Endothelial cell of umbilical vein (primary cell): ENCODE results near the gene CCDC69. TPM values are rescaled to one million over a fixed set of nuclear protein-coding genes. Genes with fewer than 3 reads are reported as not detected.

Experiments
- BruUV-seq: library from RNA; stranded (reverse); fragments of 400-500 nt; replicated peaks from 2 replicates; lab custom pipeline; 2021; lab: Mats Ljungman, UMichigan
- CTCF ChIA-PET: fragments of 300-600, 350-600 bp; sonication (Branson Sonifier 250); formaldehyde crosslinking; loops from one replicate; lab custom pipeline; 2021; ENCODE audit warnings: antibody characterized with exemption, inconsistent platforms; lab: Charles Lee
- POLR2A ChIA-PET: fragments of 300-600, 350-600 bp; sonication (Branson Sonifier 250); formaldehyde crosslinking; loops from one replicate; lab custom pipeline; 2021; ENCODE audit warnings: antibody characterized with exemption, inconsistent platforms; lab: Charles Lee
- DNase-seq: peaks from one replicate; pipeline ENCODE4 v3.0.0-alpha.2; 2011; ENCODE audit warnings: low read depth, low spot score
- FAIRE-seq: peaks from 2 replicates; lab custom pipeline; 2011; peaks lifted over from hg19 to GRCh38; lab: Jason Lieb, UNC
- H2AFZ ChIP-seq: 2 replicates; pipeline ENCODE4 v1.6.0; 2012; ENCODE audit warnings: low read depth, low read length, control low read depth, inconsistent platforms
- H3K27ac ChIP-seq: 2 replicates; pipeline ENCODE4 v1.5.1; 2011; ENCODE audit warnings: low read depth, mild to moderate bottlenecking, control low read depth, low read length, moderate library complexity; ENCODE audit not compliant: insufficient read depth
- H3K27me3 ChIP-seq, 2 experiments: 2 replicates each; pipeline versions ENCODE4 v1.6.0 to v1.6.1; 2011; ENCODE audit warnings: low read length in 2 of 2, mixed read lengths in 1 of 2; ENCODE audit not compliant: control insufficient read depth in 2 of 2, insufficient read depth in 2 of 2
- H3K36me3 ChIP-seq, 2 experiments: 2 replicates in 1 of 2; 3 replicates in 1 of 2; pipeline ENCODE4 v1.5.1; 2011; ENCODE audit warnings: low read length in 2 of 2, mild to moderate bottlenecking in 1 of 2, moderate library complexity in 1 of 2; ENCODE audit not compliant: control insufficient read depth in 2 of 2, insufficient read depth in 2 of 2; ENCODE audit errors: extremely low read depth in 1 of 2
- H3K4me1 ChIP-seq: 3 replicates; pipeline ENCODE4 v1.5.1; 2011; ENCODE audit warnings: mild to moderate bottlenecking, low read length; ENCODE audit not compliant: control insufficient read depth, insufficient read depth; ENCODE audit errors: extremely low read depth
- H3K4me2 ChIP-seq: 2 replicates; pipeline ENCODE4 v1.6.1; 2011; ENCODE audit warnings: low read length, control low read depth, mixed read lengths; ENCODE audit not compliant: insufficient read depth
- H3K4me3 ChIP-seq, 3 experiments: fragments of 200-600 bp in 1 of 3; sonication (generic), shearing (Covaris generic) in 1 of 3; replicated peaks in 1 of 3; 2 replicates each; pipeline ENCODE4 v1.5.1; 2011 to 2016; ENCODE audit warnings: control low read depth in 3 of 3, low read length in 3 of 3, mild to moderate bottlenecking in 2 of 3, inconsistent platforms in 1 of 3, low read depth in 1 of 3, moderate library complexity in 1 of 3; ENCODE audit not compliant: insufficient read depth in 1 of 3
- H3K79me2 ChIP-seq: 2 replicates; pipeline ENCODE4 v1.6.0; 2012; ENCODE audit warnings: low read length, inconsistent platforms; ENCODE audit not compliant: control insufficient read depth, insufficient read depth
- H3K9ac ChIP-seq: replicated peaks from 2 replicates; pipeline ENCODE3; 2011; ENCODE audit warnings: low read length, control low read depth; ENCODE audit not compliant: insufficient read depth; ENCODE audit errors: extremely low read depth
- H3K9me1 ChIP-seq: replicated peaks from 3 replicates; pipeline ENCODE4 v1.6.0; 2011; ENCODE audit warnings: mild to moderate bottlenecking, low read length; ENCODE audit not compliant: control insufficient read depth, insufficient read depth; ENCODE audit errors: extremely low read depth
- H3K9me3 ChIP-seq: replicated peaks from 2 replicates; pipeline ENCODE4 v1.5.1; 2012; ENCODE audit warnings: low read length, inconsistent platforms; ENCODE audit not compliant: control insufficient read depth, insufficient read depth
- H4K20me1 ChIP-seq: replicated peaks from 2 replicates; pipeline ENCODE3; 2011; ENCODE audit warnings: mild to moderate bottlenecking, low read length; ENCODE audit not compliant: control insufficient read depth, insufficient read depth; ENCODE audit errors: extremely low read depth
- EZH2 ChIP-seq: IDR thresholded peaks from 2 replicates; pipeline ENCODE4 v1.6.1; 2012; ENCODE audit warnings: borderline replicate concordance, low read depth, mild to moderate bottlenecking, moderate library complexity, low read length, inconsistent platforms; ENCODE audit not compliant: severe bottlenecking
- FOS ChIP-seq: IDR thresholded peaks from 2 replicates; pipeline ENCODE4 v1.6.1; 2011; ENCODE audit warnings: mild to moderate bottlenecking, low read length, moderate library complexity, borderline replicate concordance; ENCODE audit not compliant: insufficient read depth
- GATA2 ChIP-seq: IDR thresholded peaks from 2 replicates; pipeline ENCODE4 v1.7.0; 2011; ENCODE audit warnings: low read depth, mild to moderate bottlenecking, moderate library complexity, mixed read lengths, low read length; ENCODE audit not compliant: insufficient read length, insufficient read depth
- JUN ChIP-seq: IDR thresholded peaks from 2 replicates; pipeline ENCODE4 v1.6.1; 2011; ENCODE audit warnings: borderline replicate concordance, low read depth; ENCODE audit not compliant: insufficient read length, insufficient read depth
- MYC ChIP-seq: IDR thresholded peaks from one replicate; pipeline ENCODE4 v1.6.1; 2011; ENCODE audit warnings: mild to moderate bottlenecking, low read depth, low read length
- POLR2A ChIP-seq: IDR thresholded peaks from 2 replicates; pipeline ENCODE4 v1.6.1; 2012; ENCODE audit warnings: low read depth, mild to moderate bottlenecking, control low read depth, low read length
- POLR2AphosphoS5 ChIP-seq: IDR thresholded peaks from 2 replicates; pipeline ENCODE4 v1.6.1; 2012; ENCODE audit warnings: low read depth, mild to moderate bottlenecking, control low read depth, low read length, moderate library complexity; ENCODE audit not compliant: insufficient read depth
- dilution Hi-C: fragments of 300-500 bp; cut with MboI; formaldehyde crosslinking; loops from one replicate; pipeline ENCODE4 v1.15.0; 2019; ENCODE audit warnings: low sequenced_read_pairs; ENCODE audit not compliant: extremely low pct_ligation_motif_present
- intact Hi-C: fragments of 100-400 bp; cut with micrococcal nuclease; formaldehyde crosslinking; loops from one replicate; pipeline ENCODE4 v1.10.0; 2022
- polyA plus RNA-seq, 4 experiments: library from polyadenylated mRNA; depleted of rRNA in 3 of 4; stranded (reverse) in 3 of 4; unstranded in 1 of 4; fragments of >200 nt; gene quantifications; 2 replicates each; pipeline versions ENCODE4 v1.2.1 to v1.2.3, GENCODE V29; 2011 to 2012; ENCODE audit warnings: missing spikeins in 1 of 4
- total RNA-seq: library from RNA; stranded (reverse); gene quantifications from 2 replicates; pipeline ENCODE4 v1.2.3, GENCODE V29; 2021
- TF ChIP-seq, protein P1 (sequence below): IDR thresholded peaks from 2 replicates; pipeline ENCODE4 v1.6.1; 2011; ENCODE audit not compliant: insufficient read depth, insufficient read length
- TF ChIP-seq, protein P2 (sequence below), 2 donors: IDR thresholded peaks; 1 replicate in 1 of 2; 2 replicates in 1 of 2; pipeline ENCODE4 v1.5.1; 2011; ENCODE audit warnings: low read length in 2 of 2, mild to moderate bottlenecking in 2 of 2, moderate library complexity in 2 of 2, control low read depth in 1 of 2, inconsistent platforms in 1 of 2, low read depth in 1 of 2; ENCODE audit not compliant: insufficient read depth in 1 of 2; ENCODE audit errors: extremely low read depth in 1 of 2

Gene CCDC69
- total and polyA plus RNA-seq, 2 donors (not counting 3 experiments of a cell fraction or from before 2014, with no cell fraction given): 4.1 to 4.5 TPM

DNA sequence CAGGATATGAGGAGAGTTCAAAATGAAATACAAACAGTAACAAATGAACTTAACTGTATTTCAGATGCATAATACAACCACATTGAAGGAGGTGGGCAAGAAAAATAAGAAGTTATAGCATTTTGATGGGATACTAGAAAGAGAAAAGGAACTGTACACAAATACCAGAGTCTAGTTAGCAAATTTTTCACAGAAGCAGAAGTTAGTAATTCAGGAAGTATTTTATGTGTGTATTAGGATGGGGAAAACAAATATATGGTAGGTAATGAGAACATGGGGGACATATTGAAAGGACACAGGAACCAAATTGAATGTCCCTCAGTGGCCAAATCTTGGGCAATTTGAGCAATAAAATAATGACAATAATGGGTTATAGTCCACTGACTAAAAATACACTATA lies 47.4 kb upstream of the CCDC69 start:
- dilution Hi-C loops (no loop called here), intact Hi-C loops (no loop called here)
- peaks cover 0 to 10% of the 10 kb centered on the region in 2 experiments for H3K36me3 ChIP-seq
- FAIRE-seq (no peak), DNase-seq (no peak)
- no peaks in the 10 kb centered on the region for H3K79me2 ChIP-seq
- ChIA-PET POLR2A (no interaction called here), CTCF (interaction anchor here (0.7 kb wide), 1 partner anchor 45 kb away, joined by 3 read pairs; no protein-coding TSS in a partner anchor)
- TF ChIP-seq, protein P1, sequence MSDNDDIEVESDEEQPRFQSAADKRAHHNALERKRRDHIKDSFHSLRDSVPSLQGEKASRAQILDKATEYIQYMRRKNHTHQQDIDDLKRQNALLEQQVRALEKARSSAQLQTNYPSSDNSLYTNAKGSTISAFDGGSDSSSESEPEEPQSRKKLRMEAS: no peak
- no peak for TF ChIP-seq JUN
- no peak for TF ChIP-seq MYC
- no peak for TF ChIP-seq EZH2
- no peak for TF ChIP-seq POLR2A
- TF ChIP-seq GATA2: no peak
- TF ChIP-seq FOS: no peak
- TF ChIP-seq, protein P2, sequence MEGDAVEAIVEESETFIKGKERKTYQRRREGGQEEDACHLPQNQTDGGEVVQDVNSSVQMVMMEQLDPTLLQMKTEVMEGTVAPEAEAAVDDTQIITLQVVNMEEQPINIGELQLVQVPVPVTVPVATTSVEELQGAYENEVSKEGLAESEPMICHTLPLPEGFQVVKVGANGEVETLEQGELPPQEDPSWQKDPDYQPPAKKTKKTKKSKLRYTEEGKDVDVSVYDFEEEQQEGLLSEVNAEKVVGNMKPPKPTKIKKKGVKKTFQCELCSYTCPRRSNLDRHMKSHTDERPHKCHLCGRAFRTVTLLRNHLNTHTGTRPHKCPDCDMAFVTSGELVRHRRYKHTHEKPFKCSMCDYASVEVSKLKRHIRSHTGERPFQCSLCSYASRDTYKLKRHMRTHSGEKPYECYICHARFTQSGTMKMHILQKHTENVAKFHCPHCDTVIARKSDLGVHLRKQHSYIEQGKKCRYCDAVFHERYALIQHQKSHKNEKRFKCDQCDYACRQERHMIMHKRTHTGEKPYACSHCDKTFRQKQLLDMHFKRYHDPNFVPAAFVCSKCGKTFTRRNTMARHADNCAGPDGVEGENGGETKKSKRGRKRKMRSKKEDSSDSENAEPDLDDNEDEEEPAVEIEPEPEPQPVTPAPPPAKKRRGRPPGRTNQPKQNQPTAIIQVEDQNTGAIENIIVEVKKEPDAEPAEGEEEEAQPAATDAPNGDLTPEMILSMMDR (IDR thresholded peaks at IDR 0.05; ENCODE audit: extremely low read depth in 1 of 2, insufficient read depth in 1 of 2, low read depth in 1 of 2, low read length in 2 of 2): no peak
- TF ChIP-seq POLR2AphosphoS5: no peak
- H3K9ac ChIP-seq: no peak overlapping the region
- BruUV-seq: no TSS peak
- no peaks in the 10 kb centered on the region for H3K4me1 ChIP-seq
- H3K9me1 ChIP-seq: no peaks in the 10 kb centered on the region
- H2AFZ ChIP-seq: no peak overlapping the region
- no peak overlapping the region for H3K27ac ChIP-seq
- no peak overlapping the region for H3K4me2 ChIP-seq
- no peaks in the 10 kb centered on the region for H4K20me1 ChIP-seq
- no peaks in the 10 kb centered on the region for H3K9me3 ChIP-seq
- H3K4me3 ChIP-seq: no peak overlapping the region
- peaks cover 0 to 1% of the 10 kb centered on the region in 2 experiments for H3K27me3 ChIP-seq
